ENCODE results near the gene WDR45. TPM values are rescaled to one million over a fixed set of nuclear protein-coding genes. Genes with fewer than 3 reads are reported as not detected.

WDR45 gene
- total RNA-seq, 1 experiment from 2014 or later: 21.4 TPM

Other genes with a start within 250 kb of the WDR45 start
- 2.7 and 3.2 TPM in 2 replicates for gene PCSK1N, start 244.3 kb downstream of the WDR45 start, total RNA-seq (2014; rRNA removed; shearing (Covaris generic))
- gene TIMM17B, start 182.1 kb downstream of the WDR45 start, total RNA-seq (2014; rRNA removed; shearing (Covaris generic)): 66.4 and 72.2 TPM in 2 replicates
- gene PQBP1, start 182.0 kb downstream of the WDR45 start, total RNA-seq (2014; rRNA removed; shearing (Covaris generic)): 74.5 and 82.7 TPM in 2 replicates
- 22.7 and 32.6 TPM in 2 replicates for gene SLC35A2, start 168.2 kb downstream of the WDR45 start, total RNA-seq (2014; rRNA removed; shearing (Covaris generic))
- 8.0 and 10.8 TPM in 2 replicates for gene PIM2, start 160.9 kb downstream of the WDR45 start, total RNA-seq (2014; rRNA removed; shearing (Covaris generic))
- gene OTUD5, start 122.3 kb downstream of the WDR45 start, total RNA-seq (2014; rRNA removed; shearing (Covaris generic)): 20.0 and 23.9 TPM in 2 replicates
- gene KCND1, start 108.0 kb downstream of the WDR45 start, total RNA-seq (2014; rRNA removed; shearing (Covaris generic)): 0.18 TPM in 1 of 2 replicates, not detected in the other
- 17.0 and 19.5 TPM in 2 replicates for gene GRIPAP1, start 77.6 kb downstream of the WDR45 start, total RNA-seq (2014; rRNA removed; shearing (Covaris generic))
- gene TFE3, start 36.5 kb downstream of the WDR45 start, total RNA-seq (2014; rRNA removed; shearing (Covaris generic)): 43.0 and 64.3 TPM in 2 replicates
- gene CCDC120, start 20.9 kb downstream of the WDR45 start, total RNA-seq (2014; rRNA removed; shearing (Covaris generic)): 0.58 TPM in 1 of 2 replicates, not detected in the other
- 5.0 and 5.6 TPM in 2 replicates for gene PRAF2, start 5.9 kb downstream of the WDR45 start, total RNA-seq (2014; rRNA removed; shearing (Covaris generic))
- 32.2 and 47.9 TPM in 2 replicates for gene GPKOW, start 43.8 kb upstream of the WDR45 start, total RNA-seq (2014; rRNA removed; shearing (Covaris generic))
- 1.00 TPM in 1 of 2 replicates, not detected in the other for gene MAGIX, start 82.9 kb upstream of the WDR45 start, total RNA-seq (2014; rRNA removed; shearing (Covaris generic))
- 48.3 and 63.8 TPM in 2 replicates for gene PLP2, start 92.0 kb upstream of the WDR45 start, total RNA-seq (2014; rRNA removed; shearing (Covaris generic))
- 2.4 and 3.6 TPM in 2 replicates for gene PRICKLE3, start 106.5 kb upstream of the WDR45 start, total RNA-seq (2014; rRNA removed; shearing (Covaris generic))
- 0.16 and 0.53 TPM in 2 replicates for gene SYP, start 120.3 kb upstream of the WDR45 start, total RNA-seq (2014; rRNA removed; shearing (Covaris generic))
- gene CACNA1F, start 153.5 kb upstream of the WDR45 start, total RNA-seq (2014; rRNA removed; shearing (Covaris generic)): not detected in 2 replicates
- gene CCDC22, start 155.6 kb upstream of the WDR45 start, total RNA-seq (2014; rRNA removed; shearing (Covaris generic)): 11.4 and 13.1 TPM in 2 replicates
- not detected in 2 replicates for gene FOXP3, start 184.8 kb upstream of the WDR45 start, total RNA-seq (2014; rRNA removed; shearing (Covaris generic))
- gene PPP1R3F, start 189.9 kb upstream of the WDR45 start, total RNA-seq (2014; rRNA removed; shearing (Covaris generic)): 6.5 and 6.8 TPM in 2 replicates
- gene GAGE10, start 223.8 kb upstream of the WDR45 start, total RNA-seq (2014; rRNA removed; shearing (Covaris generic)): not detected in 2 replicates
- gene GAGE12J, start 242.2 kb upstream of the WDR45 start, total RNA-seq (2014; rRNA removed; shearing (Covaris generic)): not detected in 2 replicates